ENCODE data around the gene DUSP2.
A peak's percentile ranks its signal among the peaks of the same experiment; 100 is the strongest.

Gene DUSP2

GRCh38 chr2:96150791-96151594, 5.8 kb upstream of the DUSP2 start:
- Histone ChIP-seq H3K9me3 (replicated peaks in 1 of 11) (no peaks in the 10 kb centered on the region), H3K4me1 (peaks cover 46 to 80% (median 73%) of the 10 kb centered on the region in 10 experiments), H4K20me1 (no peaks in the 10 kb centered on the region), H3K4me2 (peak overlapping the region in 6 of 11 experiments; percentile 32 to 98 (median 46); a peak in 12 of 22 replicates), H3K4me3 (no peak overlapping the region), H3K36me3 (no peaks in the 10 kb centered on the region), H3K27ac (no peak overlapping the region), H3K9ac (no peak overlapping the region), H3K27me3 (no peaks in the 10 kb centered on the region)
- no peak for TF ChIP-seq Cebpa-rat (IDR thresholded peaks at IDR 0.05)

GRCh38 chr2:96150007-96150640, 4.9 kb upstream of the DUSP2 start:
- no peaks in the 10 kb centered on the region for H3K9me3 ChIP-seq (replicated peaks in 1 of 11)
- peak overlapping the region in 8 of 11 experiments; percentile 2 to 99 (median 44); a peak in 10 of 22 replicates for H3K4me2 ChIP-seq
- peaks cover 48 to 80% (median 76%) of the 10 kb centered on the region in 10 experiments for H3K4me1 ChIP-seq

GRCh38 chr2:96148410-96149217, 3.4 kb upstream of the DUSP2 start:
- Histone ChIP-seq H3K36me3 (peaks cover under 1 to 7% (median 6%) of the 10 kb centered on the region in 11 experiments; a peak in 19 of 22 replicates), H3K9me3 (replicated peaks in 1 of 11) (no peaks in the 10 kb centered on the region), H3K9ac (peak overlapping the region in 9 of 11 experiments; percentile 8 to 98 (median 40); a peak in 13 of 22 replicates), H4K20me1 (peaks cover 7 to 15% (median 10%) of the 10 kb centered on the region in 11 experiments; a peak in 21 of 22 replicates), H3K27ac (peak overlapping the region; percentile 4 to 94 (median 36); a peak in 16 of 22 replicates), H3K4me3 (peak overlapping the region in 4 of 10 experiments; percentile 27 to 51 (median 33); a peak in 6 of 20 replicates), H3K4me2 (peak overlapping the region; percentile 81 to 99 (median 98)), H3K4me1 (peaks cover 59 to 88% (median 78%) of the 10 kb centered on the region in 10 experiments), H3K27me3 (no peaks in the 10 kb centered on the region)
- no peak for TF ChIP-seq Cebpa-rat (IDR thresholded peaks at IDR 0.05)

More at GRCh38 chr2:96150007-96150640, 4.9 kb upstream of the DUSP2 start:
- Histone ChIP-seq H3K36me3 (no peaks in the 10 kb centered on the region), H3K4me3 (no peak overlapping the region), H4K20me1 (peaks cover 0 to under 1% (median 0%) of the 10 kb centered on the region in 11 experiments; a peak in 1 of 22 replicates), H3K9ac (no peak overlapping the region), H3K27ac (peak overlapping the region in 1 of 11 experiments; percentile 22; a peak in 1 of 22 replicates), H3K27me3 (no peaks in the 10 kb centered on the region)
- TF ChIP-seq Cebpa-rat (IDR thresholded peaks at IDR 0.05), result no peak

- Histone ChIP-seq H3K36me3 (peaks cover 10 to 16% (median 15%) of the 10 kb centered on the region in 11 experiments; a peak in 20 of 22 replicates), H3K4me1 (peaks cover 67 to 90% (median 80%) of the 10 kb centered on the region in 10 experiments), H3K9me3 (replicated peaks in 1 of 11) (no peaks in the 10 kb centered on the region), H3K4me3 (no peak overlapping the region; a peak in 1 of 20 replicates), H3K4me2 (peak overlapping the region; percentile 81 to 99 (median 98)), H3K27ac (peak overlapping the region; percentile 4 to 94 (median 85); a peak in 16 of 22 replicates), H3K9ac (peak overlapping the region in 8 of 11 experiments; percentile 8 to 98 (median 34); a peak in 10 of 22 replicates), H4K20me1 (peaks cover 16 to 25% (median 20%) of the 10 kb centered on the region in 11 experiments; a peak in 21 of 22 replicates), H3K27me3 (no peaks in the 10 kb centered on the region)
- no peak for TF ChIP-seq Cebpa-rat (IDR thresholded peaks at IDR 0.05)
Observed at GRCh38 chr2:96147593-96148201, 2.5 kb upstream of the DUSP2 start.

GRCh38 chr2:96146881-96147592, 1.8 kb upstream of the DUSP2 start:
- peak overlapping the region; percentile 85 to 94 (median 92) for H3K27ac ChIP-seq
- peaks cover 12 to 23% (median 21%) of the 10 kb centered on the region in 11 experiments; a peak in 20 of 22 replicates for H3K36me3 ChIP-seq
- peaks cover 72 to 92% (median 84%) of the 10 kb centered on the region in 10 experiments for H3K4me1 ChIP-seq
- no peaks in the 10 kb centered on the region for H3K9me3 ChIP-seq (replicated peaks in 1 of 11)
- H4K20me1 ChIP-seq, result peaks cover 16 to 31% (median 26%) of the 10 kb centered on the region in 11 experiments; a peak in 21 of 22 replicates
- no peaks in the 10 kb centered on the region for H3K27me3 ChIP-seq
- H3K4me2 ChIP-seq, result peak overlapping the region; percentile 81 to 99 (median 98)
- peak overlapping the region in 1 of 10 experiments; percentile 15; a peak in 3 of 20 replicates for H3K4me3 ChIP-seq
- TF ChIP-seq Cebpa-rat (IDR thresholded peaks at IDR 0.05), result no peak
- peak overlapping the region; percentile 81 to 98 (median 91); a peak in 18 of 22 replicates for H3K9ac ChIP-seq

- no peak for TF ChIP-seq Cebpa-rat (IDR thresholded peaks at IDR 0.05)
- peaks cover 77 to 95% (median 88%) of the 10 kb centered on the region in 10 experiments for H3K4me1 ChIP-seq
- H3K27me3 ChIP-seq, result no peaks in the 10 kb centered on the region
- H4K20me1 ChIP-seq, result peaks cover 16 to 38% (median 29%) of the 10 kb centered on the region in 11 experiments; a peak in 21 of 22 replicates
- H3K9ac ChIP-seq, result peak overlapping the region; percentile 81 to 98 (median 91)
- peaks cover 12 to 27% (median 24%) of the 10 kb centered on the region in 11 experiments; a peak in 20 of 22 replicates for H3K36me3 ChIP-seq
- peak overlapping the region; percentile 71 to 98 (median 86) for H3K4me3 ChIP-seq
- peak overlapping the region; percentile 85 to 94 (median 92) for H3K27ac ChIP-seq
- no peaks in the 10 kb centered on the region for H3K9me3 ChIP-seq (replicated peaks in 1 of 11)
- H3K4me2 ChIP-seq, result peak overlapping the region; percentile 81 to 99 (median 98)
Observed at GRCh38 chr2:96146153-96146880, 1.1 kb upstream of the DUSP2 start.

- H3K4me1 ChIP-seq, result peaks cover 78 to 96% (median 87%) of the 10 kb centered on the region in 10 experiments
- H4K20me1 ChIP-seq, result peaks cover 16 to 43% (median 29%) of the 10 kb centered on the region in 11 experiments; a peak in 21 of 22 replicates
- H3K36me3 ChIP-seq, result peaks cover 12 to 27% (median 24%) of the 10 kb centered on the region in 11 experiments; a peak in 20 of 22 replicates
- peak overlapping the region; percentile 85 to 94 (median 92) for H3K27ac ChIP-seq
- H3K4me3 ChIP-seq, result peak overlapping the region; percentile 71 to 98 (median 86)
- no peak for TF ChIP-seq Cebpa-rat (IDR thresholded peaks at IDR 0.05)
- H3K9me3 ChIP-seq (replicated peaks in 1 of 11), result no peaks in the 10 kb centered on the region
- H3K27me3 ChIP-seq, result no peaks in the 10 kb centered on the region
- H3K9ac ChIP-seq, result peak overlapping the region; percentile 81 to 98 (median 91)
- peak overlapping the region; percentile 81 to 99 (median 98) for H3K4me2 ChIP-seq
Observed at GRCh38 chr2:96145848-96146152, 560 bp upstream of the DUSP2 start.

Data from BLaER1 treated with 17β-estradiol and CSF1 and Interleukin-3, amounts not matched to agents 10 nM and 100 nM (cell line).